K562 (cell line): ENCODE results near the gene ZNF429. TPM values are rescaled to one million over a fixed set of nuclear protein-coding genes. Genes with fewer than 3 reads are reported as not detected.

Experiments
- ATAC-seq: fragments of 200-7000 bp; cut with Tn5 transposase; 3 replicates; pipeline ENCODE4 v1.9.1; 2020; ENCODE audit warnings: moderate library complexity
- BruUV-seq: library from RNA; stranded (reverse); fragments of 400-500 nt; replicated peaks from 2 replicates; lab custom pipeline; 2021; lab: Mats Ljungman, UMichigan
- CTCF ChIA-PET: fragments of 300-600 bp; formaldehyde crosslinking; extraction: SDS; loops from one replicate; lab custom pipeline; 2021; ENCODE audit warnings: low intra/inter-chr PET ratio; lab: Yijun Ruan, JAX
- POLR2A ChIA-PET: fragments of 300-600, 350-650 bp; sonication (Branson Sonifier 250); formaldehyde crosslinking; extraction: SDS; loops from one replicate; lab custom pipeline; 2021; ENCODE audit warnings: antibody characterized with exemption, inconsistent platforms; lab: Yijun Ruan, JAX
- DNase-seq, 4 experiments: peaks; one replicate each; pipeline versions ENCODE4 v3.0.0 to v3.0.0-alpha.2; 2011 to 2018; ENCODE audit warnings: low spot score in 3 of 4, mixed read lengths in 3 of 4; ENCODE audit errors: extremely low read depth in 1 of 4
- FAIRE-seq: peaks from 2 replicates; lab custom pipeline; 2011; peaks lifted over from hg19 to GRCh38; lab: Jason Lieb, UNC
- H2AFZ ChIP-seq: 2 replicates; pipeline ENCODE4 v1.6.0; 2011; ENCODE audit warnings: low read depth, low read length, control low read depth, inconsistent platforms
- H3K27ac ChIP-seq: fragments of 200-600 bp; 3 replicates; pipeline ENCODE4 v1.8.0; 2011; ENCODE audit warnings: low read depth, mild to moderate bottlenecking, control low read depth, inconsistent platforms, low read length, moderate library complexity, mixed read lengths; ENCODE audit errors: extremely low read depth
- H3K27me3 ChIP-seq, 2 experiments: fragments of 300-600 bp in 1 of 2; 2 replicates in 1 of 2; 3 replicates in 1 of 2; pipeline versions ENCODE4 v1.6.0 to v1.8.0; 2011; ENCODE audit warnings: inconsistent platforms in 2 of 2, low read length in 2 of 2, mild to moderate bottlenecking in 1 of 2, mixed read lengths in 1 of 2, moderate library complexity in 1 of 2; ENCODE audit not compliant: control insufficient read depth in 2 of 2, insufficient read depth in 2 of 2
- H3K36me3 ChIP-seq: fragments of 300-600 bp; 3 replicates; pipeline ENCODE4 v1.8.0; 2011; ENCODE audit warnings: mild to moderate bottlenecking, low read length, inconsistent platforms; ENCODE audit not compliant: control insufficient read depth, insufficient read depth
- H3K4me1 ChIP-seq, 2 experiments: fragments of 200-600 bp in 1 of 2; replicated peaks in 1 of 2; 2 replicates in 1 of 2; 3 replicates in 1 of 2; pipeline versions ENCODE4 v1.5.1 to v1.8.0; 2011; ENCODE audit warnings: inconsistent platforms in 2 of 2, low read length in 2 of 2, mild to moderate bottlenecking in 1 of 2, mixed read lengths in 1 of 2, moderate library complexity in 1 of 2; ENCODE audit not compliant: control insufficient read depth in 2 of 2, insufficient read depth in 2 of 2
- H3K4me2 ChIP-seq: 2 replicates; pipeline ENCODE4 v1.6.1; 2011; ENCODE audit warnings: low read length, control low read depth, inconsistent platforms, mixed read lengths; ENCODE audit not compliant: insufficient read depth
- H3K4me3 ChIP-seq: fragments of 200-600 bp; sonication (generic), shearing (Covaris generic); 2 replicates; pipeline ENCODE4 v1.5.1; 2016; ENCODE audit warnings: control low read depth, inconsistent platforms
- H3K79me2 ChIP-seq: fragments of 200-600 bp; 3 replicates; pipeline ENCODE4 v1.8.0; 2011; ENCODE audit warnings: low read length, inconsistent platforms; ENCODE audit not compliant: control insufficient read depth, insufficient read depth
- H3K9ac ChIP-seq, 2 experiments: 2 replicates each; pipeline versions ENCODE4 v1.6.0 to v1.6.1; 2011; ENCODE audit warnings: low read depth in 2 of 2, low read length in 2 of 2, control low read depth in 1 of 2, inconsistent platforms in 1 of 2, mild to moderate bottlenecking in 1 of 2, mixed read lengths in 1 of 2; ENCODE audit not compliant: insufficient read depth in 1 of 2
- H3K9me1 ChIP-seq: one replicate; pipeline ENCODE4 v1.6.0; 2011; ENCODE audit warnings: inconsistent platforms, mild to moderate bottlenecking, low read length, moderate library complexity; ENCODE audit not compliant: control insufficient read depth, insufficient read depth
- H3K9me3 ChIP-seq: replicated peaks from 2 replicates; pipeline ENCODE4 v1.5.1; 2011; ENCODE audit warnings: low read depth, low read length, inconsistent platforms; ENCODE audit not compliant: control insufficient read depth, insufficient read depth
- H4K20me1 ChIP-seq: replicated peaks from 2 replicates; pipeline ENCODE4 v1.6.1; 2011; ENCODE audit warnings: low read length, inconsistent platforms, mixed read lengths; ENCODE audit not compliant: control insufficient read depth, insufficient read depth
- MTA1 ChIP-seq: fragments of 450-650 bp; IDR thresholded peaks from 2 replicates; pipeline ENCODE4 v1.6.1; 2017; ENCODE audit warnings: borderline replicate concordance
- SRSF7 ChIP-seq: fragments of 200-400 bp; formaldehyde crosslinking; optimal IDR thresholded peaks from 2 replicates; pipeline ENCODE3; 2017; ENCODE audit warnings: mild to moderate bottlenecking, low read depth, low read length
- TAL1 ChIP-seq: fragments of 450-650 bp; IDR thresholded peaks from 2 replicates; pipeline ENCODE4 v1.6.1; 2016; ENCODE audit warnings: mild to moderate bottlenecking
- ZNF217 ChIP-seq: sonication (generic); formaldehyde crosslinking; IDR thresholded peaks from 2 replicates; pipeline ENCODE4 v1.8.0; 2022; ENCODE audit warnings: mild to moderate bottlenecking, missing genetic modification reagents
- ZNF785 ChIP-seq: fragments of 250-450 bp; sonication (Bioruptor Pico); IDR thresholded peaks from 2 replicates; pipeline ENCODE4 v1.4.0; 2020; ENCODE audit warnings: mild to moderate bottlenecking
- WGBS: fragments of 100-300 bp; shearing (Covaris generic); methylation state at CpG from one replicate; pipeline ENCODE4 v1.1.6; 2016; ENCODE audit warnings: low coverage, mixed read lengths; ENCODE audit not compliant: insufficient coverage; ENCODE audit errors: missing lambda C conversion rate; 5-methylcytosine and 5-hydroxymethylcytosine counted together
- in situ Hi-C: fragments of 300-500 bp; cut with MboI; formaldehyde crosslinking; loops from 4 replicates; pipeline ENCODE4 v1.15.0; 2018; ENCODE audit warnings: inconsistent platforms, mixed read lengths
- intact Hi-C: fragments of 100-400 bp; cut with micrococcal nuclease; formaldehyde crosslinking; loops from 2 replicates; pipeline ENCODE4 v1.14.2; 2022
- polyA plus RNA-seq, 8 experiments: library from polyadenylated mRNA; depleted of rRNA in 4 of 8; stranded (reverse) in 5 of 8; unstranded in 3 of 8; fragments of >200 nt; fragmentation: Nextera tagmentation in 2 of 8; fragmentation: Illumina TruSeq in 1 of 8; extraction: Ambion mirVana in 2 of 8; extraction: Trizol in 1 of 8; gene quantifications; 2 replicates each; pipeline versions ENCODE4 v1.2.1 to v1.2.3, GENCODE V29; 2011 to 2014; ENCODE audit warnings: inconsistent platforms in 1 of 8, missing spikeins in 1 of 8
- total RNA-seq, 7 experiments: library from RNA; depleted of rRNA in 6 of 7; stranded (reverse); fragments of >200 nt in 6 of 7; fragmentation: Illumina TruSeq in 2 of 7; extraction: Trizol in 2 of 7; gene quantifications; 2 replicates each; pipeline versions ENCODE4 v1.2.1 to v1.2.3, GENCODE V29; 2011 to 2021; ENCODE audit warnings: low replicate concordance in 1 of 7
- TF ChIP-seq, protein P1 (sequence below), 3 experiments: IDR thresholded peaks in 2 of 3; conservative IDR thresholded peaks in 1 of 3; 2 replicates each; pipeline ENCODE4 v1.5.1; 2011 to 2012; ENCODE audit warnings: low read length in 3 of 3, mild to moderate bottlenecking in 3 of 3, control low read depth in 2 of 3, improper control_type of control experiment in 1 of 3, inconsistent platforms in 1 of 3, low read depth in 1 of 3, mixed read lengths in 1 of 3, moderate library complexity in 1 of 3; ENCODE audit not compliant: insufficient read depth in 2 of 3
- TF ChIP-seq, protein P2 (sequence below): sonication (generic); formaldehyde crosslinking; IDR thresholded peaks from 2 replicates; pipeline ENCODE4 v1.8.1; 2023; ENCODE audit warnings: mild to moderate bottlenecking, missing genetic modification reagents
- TF ChIP-seq, protein P3 (sequence below): fragments of 250-450 bp; sonication (Bioruptor Pico); IDR thresholded peaks from 2 replicates; pipeline ENCODE4 v1.5.0; 2021

Gene ZNF429
- total and polyA plus RNA-seq, 9 of the 15 experiments (the other 6 are each of a cell fraction or from before 2014, with no cell fraction given), result 11.4 to 24.5 (median 16.3) TPM

DNA sequence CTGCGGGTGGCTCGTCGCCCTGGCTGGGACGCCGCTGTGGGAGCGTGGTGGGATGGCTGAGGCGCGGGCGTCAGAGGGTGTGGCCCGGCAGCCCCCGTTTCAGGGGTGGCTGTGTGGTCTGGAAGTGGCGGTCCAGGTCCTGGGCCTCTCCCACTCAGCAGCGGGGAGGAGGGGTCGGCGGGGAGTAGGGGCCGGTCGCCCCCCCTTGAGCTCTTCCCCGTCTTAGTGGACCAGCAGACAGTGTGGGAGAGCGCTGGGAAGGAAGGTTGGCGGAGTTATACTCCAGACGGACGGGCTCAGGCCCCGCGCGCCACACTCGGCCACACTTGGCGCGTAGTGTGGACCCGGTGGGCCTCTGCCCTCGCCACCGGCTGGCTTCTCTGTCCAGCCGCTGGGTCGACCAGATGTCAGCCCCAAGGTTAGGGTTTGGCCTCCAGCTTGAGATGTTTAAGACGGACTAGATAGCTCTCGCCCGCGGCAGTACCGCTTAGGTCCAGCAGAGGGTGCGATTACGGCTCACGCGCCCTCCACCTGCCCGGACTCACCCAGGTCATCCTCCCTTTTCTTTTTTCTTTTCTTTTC lies 21.7 kb upstream of the ZNF429 start (continued):
- TF ChIP-seq, protein P1, sequence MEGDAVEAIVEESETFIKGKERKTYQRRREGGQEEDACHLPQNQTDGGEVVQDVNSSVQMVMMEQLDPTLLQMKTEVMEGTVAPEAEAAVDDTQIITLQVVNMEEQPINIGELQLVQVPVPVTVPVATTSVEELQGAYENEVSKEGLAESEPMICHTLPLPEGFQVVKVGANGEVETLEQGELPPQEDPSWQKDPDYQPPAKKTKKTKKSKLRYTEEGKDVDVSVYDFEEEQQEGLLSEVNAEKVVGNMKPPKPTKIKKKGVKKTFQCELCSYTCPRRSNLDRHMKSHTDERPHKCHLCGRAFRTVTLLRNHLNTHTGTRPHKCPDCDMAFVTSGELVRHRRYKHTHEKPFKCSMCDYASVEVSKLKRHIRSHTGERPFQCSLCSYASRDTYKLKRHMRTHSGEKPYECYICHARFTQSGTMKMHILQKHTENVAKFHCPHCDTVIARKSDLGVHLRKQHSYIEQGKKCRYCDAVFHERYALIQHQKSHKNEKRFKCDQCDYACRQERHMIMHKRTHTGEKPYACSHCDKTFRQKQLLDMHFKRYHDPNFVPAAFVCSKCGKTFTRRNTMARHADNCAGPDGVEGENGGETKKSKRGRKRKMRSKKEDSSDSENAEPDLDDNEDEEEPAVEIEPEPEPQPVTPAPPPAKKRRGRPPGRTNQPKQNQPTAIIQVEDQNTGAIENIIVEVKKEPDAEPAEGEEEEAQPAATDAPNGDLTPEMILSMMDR (IDR thresholded peaks at IDR 0.05 in 2 of 3, conservative IDR thresholded peaks at IDR 0.05 in 1 of 3; ENCODE audit: insufficient read depth in 2 of 3, low read depth in 1 of 3, low read length in 3 of 3), result peak in 2 of 3 experiments; percentile 8 to 30; a peak in 1 of 6 replicates
- TF ChIP-seq TAL1 (no peak), MTA1 (no peak), SRSF7 (no peak), ZNF785 (CRISPR knock-in tag) (no peak)
- TF ChIP-seq, protein P2, sequence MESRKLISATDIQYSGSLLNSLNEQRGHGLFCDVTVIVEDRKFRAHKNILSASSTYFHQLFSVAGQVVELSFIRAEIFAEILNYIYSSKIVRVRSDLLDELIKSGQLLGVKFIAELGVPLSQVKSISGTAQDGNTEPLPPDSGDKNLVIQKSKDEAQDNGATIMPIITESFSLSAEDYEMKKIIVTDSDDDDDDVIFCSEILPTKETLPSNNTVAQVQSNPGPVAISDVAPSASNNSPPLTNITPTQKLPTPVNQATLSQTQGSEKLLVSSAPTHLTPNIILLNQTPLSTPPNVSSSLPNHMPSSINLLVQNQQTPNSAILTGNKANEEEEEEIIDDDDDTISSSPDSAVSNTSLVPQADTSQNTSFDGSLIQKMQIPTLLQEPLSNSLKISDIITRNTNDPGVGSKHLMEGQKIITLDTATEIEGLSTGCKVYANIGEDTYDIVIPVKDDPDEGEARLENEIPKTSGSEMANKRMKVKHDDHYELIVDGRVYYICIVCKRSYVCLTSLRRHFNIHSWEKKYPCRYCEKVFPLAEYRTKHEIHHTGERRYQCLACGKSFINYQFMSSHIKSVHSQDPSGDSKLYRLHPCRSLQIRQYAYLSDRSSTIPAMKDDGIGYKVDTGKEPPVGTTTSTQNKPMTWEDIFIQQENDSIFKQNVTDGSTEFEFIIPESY (CRISPR knock-in tag), result peak; percentile 99

DNA sequence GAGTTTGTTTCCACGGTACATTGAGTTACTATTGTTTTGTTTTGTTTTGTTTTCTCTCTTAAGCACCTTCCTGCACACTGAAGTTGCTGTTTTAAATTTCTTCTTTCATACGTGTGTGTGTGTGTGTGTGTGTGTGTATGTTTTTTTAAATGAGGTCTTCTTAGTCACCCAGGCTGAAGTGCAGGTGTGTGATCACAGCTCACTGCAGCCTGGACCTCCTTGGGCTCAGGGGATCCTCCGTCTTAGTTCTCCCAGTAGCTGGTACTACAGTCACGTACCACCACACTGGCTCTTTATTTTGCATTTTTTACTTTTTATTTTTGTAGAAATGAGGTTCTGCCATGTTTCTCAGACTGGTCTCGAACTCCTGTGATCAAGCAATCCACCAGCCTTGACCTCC lies 20.8 kb upstream of the ZNF429 start:
- Histone ChIP-seq H3K27me3 (no peaks in the 10 kb centered on the region), H3K36me3 (no peaks in the 10 kb centered on the region), H3K9ac (no peak overlapping the region), H3K4me2 (no peak overlapping the region), H3K4me3 (no peak overlapping the region), H3K27ac (no peak overlapping the region), H2AFZ (no peak overlapping the region), H3K4me1 (peaks cover 0 to 10% of the 10 kb centered on the region in 2 experiments; a peak in 1 of 5 replicates), H3K9me3 (peaks cover 11% of the 10 kb centered on the region), H3K79me2 (no peaks in the 10 kb centered on the region), H4K20me1 (no peaks in the 10 kb centered on the region), H3K9me1 (no peaks in the 10 kb centered on the region)
- ChIA-PET CTCF (no interaction called here), POLR2A (no interaction called here)
- DNase-seq, result no peak
- WGBS, result 89% methylated on average over 5 of the region's 5 CpGs
- ATAC-seq, result no peak
- intact Hi-C loops, result no loop called here
- FAIRE-seq, result no peak
- in situ Hi-C loops, result no loop called here
- TF ChIP-seq, protein P3, sequence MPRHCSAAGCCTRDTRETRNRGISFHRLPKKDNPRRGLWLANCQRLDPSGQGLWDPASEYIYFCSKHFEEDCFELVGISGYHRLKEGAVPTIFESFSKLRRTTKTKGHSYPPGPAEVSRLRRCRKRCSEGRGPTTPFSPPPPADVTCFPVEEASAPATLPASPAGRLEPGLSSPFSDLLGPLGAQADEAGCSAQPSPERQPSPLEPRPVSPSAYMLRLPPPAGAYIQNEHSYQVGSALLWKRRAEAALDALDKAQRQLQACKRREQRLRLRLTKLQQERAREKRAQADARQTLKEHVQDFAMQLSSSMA, result no peak
- TF ChIP-seq ZNF217 (CRISPR knock-in tag), result no peak
- BruUV-seq, result no TSS peak
